Testis (tissue), 3 donors: ENCODE data around the gene CEP350. TPM values are rescaled to one million over a fixed set of nuclear protein-coding genes. Genes with fewer than 3 reads are reported as not detected.

Experiments used
- DNase-seq: peaks from one replicate; pipeline ENCODE4 v3.0.0-alpha.2; 2019
- H3K27ac ChIP-seq, 2 donors: fragments of 200-600 bp; sonication (generic); one replicate each; pipeline ENCODE4 v1.5.1; 2019
- H3K27me3 ChIP-seq: fragments of 200-600 bp; sonication (generic); one replicate; pipeline ENCODE4 v1.5.1; 2019
- H3K36me3 ChIP-seq: fragments of 200-600 bp; sonication (generic); one replicate; pipeline ENCODE4 v1.5.1; 2017; ENCODE audit warnings: low read depth; ENCODE audit errors: missing control alignments
- H3K4me1 ChIP-seq: fragments of 200-600 bp; sonication (generic); one replicate; pipeline ENCODE4 v1.5.1; 2019
- H3K4me3 ChIP-seq, 2 donors: fragments of 200-600 bp; sonication (generic); one replicate each; pipeline ENCODE4 v1.5.1; 2017 to 2019
- H3K9me3 ChIP-seq: fragments of 200-600 bp; sonication (generic); one replicate; pipeline ENCODE4 v1.5.1; 2017
- CTCF ChIP-seq, 3 experiments: fragments of 450-650 bp in 2 of 3; fragments of 200-600 bp in 1 of 3; sonication (generic) in 1 of 3; IDR thresholded peaks; one replicate each; pipeline ENCODE4 v1.5.1; 2016 to 2019; ENCODE audit warnings: antibody characterized with exemption in 3 of 3, mild to moderate bottlenecking in 2 of 3, moderate library complexity in 1 of 3
- POLR2A ChIP-seq: fragments of 450-650 bp; IDR thresholded peaks from one replicate; pipeline ENCODE4 v1.6.1; 2017; ENCODE audit warnings: antibody characterized with exemption, mild to moderate bottlenecking, moderate library complexity
- WGBS, 2 donors: methylation state at CpG; one replicate each; pipeline ENCODE4 v1.1.5; 2018; 5-methylcytosine and 5-hydroxymethylcytosine counted together
- intact Hi-C: fragments of 100-400 bp; cut with DNase I; formaldehyde crosslinking; loops from one replicate; pipeline ENCODE4 v1.15.1; 2023; ENCODE audit warnings: low total_unique reads
- polyA plus RNA-seq: library from polyadenylated mRNA; stranded (reverse); fragments of 350-450 nt; fragmentation: Illumina TruSeq; extraction: RNeasy Lipid Tissue Mini Kit (QIAGEN cat#74804); gene quantifications from one replicate; pipeline ENCODE4 v1.2.3, GENCODE V29; 2014; ENCODE audit warnings: low read depth, low replicate concordance; ENCODE audit not compliant: insufficient read depth
- total RNA-seq, 2 donors: library from RNA; depleted of rRNA; stranded (reverse); fragments of >200 nt; gene quantifications; one replicate each; pipeline ENCODE4 v1.2.3, GENCODE V29; 2016

CEP350 gene
- total and polyA plus RNA-seq, 3 donors from 2014 or later = 89.4 to 177 (median 104) TPM

GRCh38 chr1:179937668-179938254, 16.8 kb upstream of the CEP350 start:
- H3K27ac ChIP-seq = no peak overlapping the region
- no peaks in the 10 kb centered on the region for H3K4me1 ChIP-seq
- intact Hi-C loops = no loop called here
- H3K27me3 ChIP-seq = no peaks in the 10 kb centered on the region
- no peak for TF ChIP-seq CTCF (IDR thresholded peaks at IDR 0.05)
- no peak for TF ChIP-seq POLR2A
- no peaks in the 10 kb centered on the region for H3K36me3 ChIP-seq
- no peak for DNase-seq
- no peak overlapping the region for H3K4me3 ChIP-seq
- H3K9me3 ChIP-seq = no peaks in the 10 kb centered on the region

- H3K9me3 ChIP-seq = no peaks in the 10 kb centered on the region
- H3K4me1 ChIP-seq = no peaks in the 10 kb centered on the region
- DNase-seq = no peak
- H3K27ac ChIP-seq = no peak overlapping the region
- WGBS, 2 donors = 35 to 48% methylated on average over 2 of the region's 2 CpGs
- no peak overlapping the region for H3K4me3 ChIP-seq
- H3K36me3 ChIP-seq = no peaks in the 10 kb centered on the region
- no peaks in the 10 kb centered on the region for H3K27me3 ChIP-seq
- intact Hi-C loops = no loop called here
- TF ChIP-seq CTCF (IDR thresholded peaks at IDR 0.05) = no peak
- TF ChIP-seq POLR2A = no peak
Measured at GRCh38 chr1:179938752-179939151, 15.9 kb upstream of the CEP350 start.

- Histone ChIP-seq H3K36me3 (no peaks in the 10 kb centered on the region), H3K27me3 (no peaks in the 10 kb centered on the region), H3K4me1 (no peaks in the 10 kb centered on the region), H3K27ac (no peak overlapping the region), H3K9me3 (no peaks in the 10 kb centered on the region), H3K4me3 (no peak overlapping the region)
- DNase-seq = no peak
- no peak for TF ChIP-seq POLR2A
- TF ChIP-seq CTCF (IDR thresholded peaks at IDR 0.05) = no peak
- WGBS, 2 donors = 100% methylated on average over 1 of the region's 1 CpG
- intact Hi-C loops = no loop called here
Measured at GRCh38 chr1:179939941-179940340, 14.7 kb upstream of the CEP350 start.

- no peak for DNase-seq
- WGBS, 2 donors = 70 to 73% methylated on average over 2 of the region's 2 CpGs
Measured at GRCh38 chr1:179941454-179941853, 13.2 kb upstream of the CEP350 start.

More at GRCh38 chr1:179941454-179941853, 13.2 kb upstream of the CEP350 start:
- TF ChIP-seq CTCF (IDR thresholded peaks at IDR 0.05) (no peak), POLR2A (no peak)
- intact Hi-C loops = no loop called here
- H3K4me3 ChIP-seq = no peak overlapping the region
- no peak overlapping the region for H3K27ac ChIP-seq
- H3K27me3 ChIP-seq = no peaks in the 10 kb centered on the region
- no peaks in the 10 kb centered on the region for H3K4me1 ChIP-seq
- H3K36me3 ChIP-seq = no peaks in the 10 kb centered on the region
- H3K9me3 ChIP-seq = no peaks in the 10 kb centered on the region
